ENCODE measurements around the gene CDC42BPB. TPM values are rescaled to one million over a fixed set of nuclear protein-coding genes. Genes with fewer than 3 reads are reported as not detected.

CDC42BPB gene
- total and polyA plus RNA-seq, 2 donors (not counting 1 experiment from before 2014, with no cell fraction given), result 44.8 to 98.3 TPM

DNA sequence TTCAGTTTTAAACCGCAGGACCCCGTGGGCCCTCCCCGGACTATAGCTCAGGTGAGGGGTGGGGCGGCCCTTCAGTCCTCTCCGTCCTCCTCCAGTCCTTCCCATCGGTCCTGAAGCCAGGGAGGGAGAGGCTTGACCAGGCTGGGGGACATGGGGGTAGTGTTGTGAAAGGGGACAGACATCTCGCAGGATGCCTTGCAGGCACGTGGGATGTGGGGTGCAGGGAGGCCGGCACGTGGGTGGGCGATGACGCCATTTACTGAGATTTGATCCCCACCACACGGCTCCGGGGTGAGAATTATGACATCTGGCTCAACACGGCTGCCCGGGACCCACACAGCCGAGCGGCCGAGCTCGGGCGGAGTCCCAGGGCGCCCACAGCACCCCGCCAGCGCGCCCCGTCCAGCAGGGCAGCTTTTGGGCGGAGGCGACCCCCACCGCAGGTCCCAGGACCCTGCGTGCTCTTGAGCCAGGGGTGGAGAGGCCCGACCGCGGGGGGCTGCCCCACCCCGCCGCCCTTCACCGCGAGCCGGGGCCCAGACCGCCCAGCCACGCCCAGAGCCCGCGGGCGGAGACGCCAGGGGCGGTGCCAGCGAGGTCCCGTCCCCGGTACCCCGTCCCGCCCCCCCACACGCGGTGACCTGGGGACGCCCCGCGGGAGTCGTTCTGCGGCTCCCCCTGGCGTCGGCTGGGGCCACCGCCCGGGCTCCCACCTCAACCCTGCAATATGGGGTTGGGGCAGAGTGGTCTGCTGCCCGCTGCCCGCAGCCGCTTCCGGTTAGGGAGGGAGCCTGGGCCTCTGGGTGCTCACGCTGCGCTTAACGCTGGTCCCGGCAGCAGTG, 33.9 kb upstream of the CDC42BPB start:
- Histone ChIP-seq H3K4me2 (ENCODE audit: extremely low read depth, insufficient read depth, low read length) (peak overlapping the region; percentile 76), H2AFZ (ENCODE audit: low read length) (peak overlapping the region; percentile 34), H3K9me3 (ENCODE audit: control insufficient read depth, insufficient read depth, low read depth, low read length) (no peaks in the 10 kb centered on the region), H3K4me3 (replicated peaks in 1 of 4; ENCODE audit: control extremely low read depth in 1 of 4, insufficient read depth in 1 of 4, low read depth in 3 of 4, low read length in 4 of 4) (peak overlapping the region in 3 of 4 experiments; percentile 14 to 49 (median 29)), H3K27ac (ENCODE audit: insufficient read depth, low read length) (no peak overlapping the region), H3K9ac (ENCODE audit: insufficient read depth, low read length) (peak overlapping the region; percentile 54), H3K27me3 (ENCODE audit: control insufficient read depth, insufficient read depth, low read length) (no peaks in the 10 kb centered on the region), H3K4me1 (ENCODE audit: control insufficient read depth, extremely low read depth, insufficient read depth, low read length) (peaks cover 4% of the 10 kb centered on the region), H3K36me3 (ENCODE audit: control insufficient read depth, insufficient read depth, low read length) (no peaks in the 10 kb centered on the region), H4K20me1 (ENCODE audit: control insufficient read depth, extremely low read depth, insufficient read depth, low read length) (no peaks in the 10 kb centered on the region), H3K79me2 (ENCODE audit: control insufficient read depth, insufficient read depth, low read length) (no peaks in the 10 kb centered on the region)
- DNase-seq (ENCODE audit: low read depth in 2 of 2), result peak; percentile 19 to 48
- TF ChIP-seq EZH2 (IDR thresholded peaks at IDR 0.05; ENCODE audit: low read length, missing control alignments), result no peak
- TF ChIP-seq, protein P1, sequence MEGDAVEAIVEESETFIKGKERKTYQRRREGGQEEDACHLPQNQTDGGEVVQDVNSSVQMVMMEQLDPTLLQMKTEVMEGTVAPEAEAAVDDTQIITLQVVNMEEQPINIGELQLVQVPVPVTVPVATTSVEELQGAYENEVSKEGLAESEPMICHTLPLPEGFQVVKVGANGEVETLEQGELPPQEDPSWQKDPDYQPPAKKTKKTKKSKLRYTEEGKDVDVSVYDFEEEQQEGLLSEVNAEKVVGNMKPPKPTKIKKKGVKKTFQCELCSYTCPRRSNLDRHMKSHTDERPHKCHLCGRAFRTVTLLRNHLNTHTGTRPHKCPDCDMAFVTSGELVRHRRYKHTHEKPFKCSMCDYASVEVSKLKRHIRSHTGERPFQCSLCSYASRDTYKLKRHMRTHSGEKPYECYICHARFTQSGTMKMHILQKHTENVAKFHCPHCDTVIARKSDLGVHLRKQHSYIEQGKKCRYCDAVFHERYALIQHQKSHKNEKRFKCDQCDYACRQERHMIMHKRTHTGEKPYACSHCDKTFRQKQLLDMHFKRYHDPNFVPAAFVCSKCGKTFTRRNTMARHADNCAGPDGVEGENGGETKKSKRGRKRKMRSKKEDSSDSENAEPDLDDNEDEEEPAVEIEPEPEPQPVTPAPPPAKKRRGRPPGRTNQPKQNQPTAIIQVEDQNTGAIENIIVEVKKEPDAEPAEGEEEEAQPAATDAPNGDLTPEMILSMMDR (conservative IDR thresholded peaks at IDR 0.05 in 1 of 2, IDR thresholded peaks at IDR 0.05 in 1 of 2; ENCODE audit: low read depth in 1 of 2, low read length in 2 of 2), result peak; percentile 19 to 24

DNA sequence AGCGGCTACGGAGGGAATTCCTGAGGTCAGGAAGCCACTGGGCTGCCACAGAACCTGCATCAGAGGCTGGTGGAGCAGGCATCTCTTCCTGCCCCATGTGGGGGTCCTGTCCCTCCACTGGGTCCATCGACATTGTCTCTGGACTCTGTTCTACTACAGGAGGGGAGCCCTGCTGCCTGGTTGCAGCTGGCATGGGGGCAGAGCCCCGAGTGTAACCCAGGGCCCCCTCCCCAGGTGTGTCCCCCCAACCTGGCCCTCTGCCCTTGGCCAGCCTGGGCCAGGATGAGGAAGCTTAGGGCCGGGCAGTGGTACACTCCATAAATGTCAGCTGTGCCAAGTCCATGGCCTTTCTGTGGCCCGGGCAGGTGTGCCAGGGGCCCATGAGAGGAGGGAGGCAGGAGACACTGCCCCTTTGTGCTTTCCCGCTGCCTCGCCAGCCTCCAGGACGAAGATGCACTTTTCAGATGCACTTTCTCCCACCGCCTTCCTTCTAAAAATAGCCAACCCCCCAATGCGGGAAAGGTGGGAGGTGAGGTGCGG, 33.2 kb upstream of the CDC42BPB start:
- H3K36me3 ChIP-seq (ENCODE audit: control insufficient read depth, insufficient read depth, low read length), result no peaks in the 10 kb centered on the region
- DNase-seq (ENCODE audit: low read depth in 2 of 2), result no peak
- H3K4me2 ChIP-seq (ENCODE audit: extremely low read depth, insufficient read depth, low read length), result no peak overlapping the region
- peaks cover 4% of the 10 kb centered on the region for H3K4me1 ChIP-seq (ENCODE audit: control insufficient read depth, extremely low read depth, insufficient read depth, low read length)
- no peak overlapping the region for H3K9ac ChIP-seq (ENCODE audit: insufficient read depth, low read length)
- H3K27me3 ChIP-seq (ENCODE audit: control insufficient read depth, insufficient read depth, low read length), result peaks cover 3% of the 10 kb centered on the region
- TF ChIP-seq, protein P1 (conservative IDR thresholded peaks at IDR 0.05 in 1 of 2, IDR thresholded peaks at IDR 0.05 in 1 of 2; ENCODE audit: low read depth in 1 of 2, low read length in 2 of 2), result no peak
- no peak for TF ChIP-seq EZH2 (IDR thresholded peaks at IDR 0.05; ENCODE audit: low read length, missing control alignments)
- H4K20me1 ChIP-seq (ENCODE audit: control insufficient read depth, extremely low read depth, insufficient read depth, low read length), result no peaks in the 10 kb centered on the region
- no peaks in the 10 kb centered on the region for H3K9me3 ChIP-seq (ENCODE audit: control insufficient read depth, insufficient read depth, low read depth, low read length)
- no peak overlapping the region for H2AFZ ChIP-seq (ENCODE audit: low read length)
- no peak overlapping the region for H3K27ac ChIP-seq (ENCODE audit: insufficient read depth, low read length)
- no peaks in the 10 kb centered on the region for H3K79me2 ChIP-seq (ENCODE audit: control insufficient read depth, insufficient read depth, low read length)
- no peak overlapping the region for H3K4me3 ChIP-seq (replicated peaks in 1 of 4; ENCODE audit: control extremely low read depth in 1 of 4, insufficient read depth in 1 of 4, low read depth in 3 of 4, low read length in 4 of 4)

Measured in fibroblast of lung (primary cell).